Naive thymus-derived CD4-positive, alpha-beta T cell (primary cell): ENCODE results near the gene ABHD12. TPM values are rescaled to one million over a fixed set of nuclear protein-coding genes. Genes with fewer than 3 reads are reported as not detected.

ENCODE experiments used
- ATAC-seq: fragments of 150-1000 bp; cut with Tn5 transposase; 2 replicates; pipeline ENCODE4 v1.10.0; 2021; ENCODE audit warnings: mild to moderate bottlenecking, moderate library complexity
- CTCF ChIA-PET: fragments of 350-600 bp; sonication (Branson Sonifier 250); formaldehyde crosslinking; loops from one replicate; lab custom pipeline; 2021; ENCODE audit warnings: antibody characterized with exemption; lab: Charles Lee
- POLR2A ChIA-PET: fragments of 350-600 bp; sonication (Branson Sonifier 250); formaldehyde crosslinking; loops from one replicate; lab custom pipeline; 2021; ENCODE audit warnings: antibody characterized with exemption, inconsistent platforms; lab: Charles Lee
- DNase-seq, 9 donors: peaks; one replicate each; pipeline versions ENCODE4 v3.0.0 to v3.0.0-alpha.2; 2020 to 2022; ENCODE audit warnings: mixed read lengths in 1 of 9
- H3K27ac ChIP-seq: one replicate; pipeline ENCODE4 v1.7.0; 2013; ENCODE audit warnings: mild to moderate bottlenecking, low read depth, low read length, moderate library complexity
- H3K27me3 ChIP-seq, 2 donors: one replicate each; pipeline ENCODE4 v1.7.0; 2013; ENCODE audit warnings: low read length in 2 of 2, mild to moderate bottlenecking in 2 of 2, moderate library complexity in 2 of 2; ENCODE audit not compliant: control insufficient read depth in 2 of 2, insufficient read depth in 2 of 2
- H3K36me3 ChIP-seq, 3 experiments: 1 replicate in 2 of 3; 2 replicates in 1 of 3; pipeline ENCODE4 v1.7.0; 2013; ENCODE audit warnings: low read length in 3 of 3, mild to moderate bottlenecking in 3 of 3, moderate library complexity in 1 of 3; ENCODE audit not compliant: insufficient read depth in 3 of 3, control insufficient read depth in 2 of 3
- H3K4me1 ChIP-seq, 2 donors: one replicate each; pipeline ENCODE4 v1.7.0; 2013; ENCODE audit warnings: low read length in 2 of 2, mild to moderate bottlenecking in 2 of 2, moderate library complexity in 1 of 2; ENCODE audit not compliant: control insufficient read depth in 2 of 2, insufficient read depth in 2 of 2
- H3K4me3 ChIP-seq: 2 replicates; pipeline ENCODE4 v1.7.0; 2013; ENCODE audit warnings: mild to moderate bottlenecking, low read length
- H3K9me3 ChIP-seq, 3 experiments: 1 replicate in 2 of 3; 2 replicates in 1 of 3; pipeline ENCODE4 v1.7.0; 2013; ENCODE audit warnings: low read length in 3 of 3; ENCODE audit not compliant: control insufficient read depth in 2 of 3
- H3K27ac Mint-ChIP-seq, 9 donors: one replicate each; pipeline ENCODE4 v1.8.0; 2020 to 2022; ENCODE audit warnings: mixed read lengths in 9 of 9, mild to moderate bottlenecking in 8 of 9, moderate library complexity in 5 of 9, inconsistent platforms in 2 of 9
- H3K27me3 Mint-ChIP-seq, 5 donors: one replicate each; pipeline ENCODE4 v1.8.0; 2021 to 2022; ENCODE audit warnings: mixed read lengths in 5 of 5, mild to moderate bottlenecking in 1 of 5
- H3K36me3 Mint-ChIP-seq, 5 donors: one replicate each; pipeline ENCODE4 v1.8.0; 2020 to 2022; ENCODE audit warnings: mixed read lengths in 5 of 5, mild to moderate bottlenecking in 3 of 5, inconsistent platforms in 1 of 5
- H3K4me1 Mint-ChIP-seq, 7 donors: one replicate each; pipeline ENCODE4 v1.8.0; 2020 to 2022; ENCODE audit warnings: mixed read lengths in 7 of 7, mild to moderate bottlenecking in 3 of 7, inconsistent platforms in 1 of 7
- H3K4me3 Mint-ChIP-seq, 10 donors: one replicate each; pipeline ENCODE4 v1.8.0; 2020 to 2022; ENCODE audit warnings: mild to moderate bottlenecking in 10 of 10, mixed read lengths in 10 of 10, moderate library complexity in 6 of 10, inconsistent platforms in 2 of 10
- H3K9me3 Mint-ChIP-seq, 11 donors: one replicate each; pipeline ENCODE4 v1.8.0; 2020 to 2022; ENCODE audit warnings: mixed read lengths in 11 of 11, mild to moderate bottlenecking in 4 of 11, inconsistent platforms in 1 of 11, moderate library complexity in 1 of 11
- intact Hi-C, 2 donors: fragments of 100-400 bp; cut with micrococcal nuclease; formaldehyde crosslinking; loops; one replicate each; pipeline ENCODE4 v1.15.1; 2023
- polyA plus RNA-seq, 2 donors: library from polyadenylated mRNA; unstranded; fragments of 300-500 nt; fragmentation: Illumina TruSeq; gene quantifications; one replicate each; pipeline ENCODE4 v1.2.3, GENCODE V29; 2021
- total RNA-seq, 6 experiments: library from RNA in 5 of 6; stranded (reverse) in 5 of 6; gene quantifications; 1 replicate in 5 of 6; 2 replicates in 1 of 6; pipeline ENCODE4 v1.2.3 and lab custom pipeline; 2021 to 2026

ABHD12 gene
- total and polyA plus RNA-seq, 7 experiments from 2014 or later: 16.5 to 29.7 (median 24.1) TPM

DNA sequence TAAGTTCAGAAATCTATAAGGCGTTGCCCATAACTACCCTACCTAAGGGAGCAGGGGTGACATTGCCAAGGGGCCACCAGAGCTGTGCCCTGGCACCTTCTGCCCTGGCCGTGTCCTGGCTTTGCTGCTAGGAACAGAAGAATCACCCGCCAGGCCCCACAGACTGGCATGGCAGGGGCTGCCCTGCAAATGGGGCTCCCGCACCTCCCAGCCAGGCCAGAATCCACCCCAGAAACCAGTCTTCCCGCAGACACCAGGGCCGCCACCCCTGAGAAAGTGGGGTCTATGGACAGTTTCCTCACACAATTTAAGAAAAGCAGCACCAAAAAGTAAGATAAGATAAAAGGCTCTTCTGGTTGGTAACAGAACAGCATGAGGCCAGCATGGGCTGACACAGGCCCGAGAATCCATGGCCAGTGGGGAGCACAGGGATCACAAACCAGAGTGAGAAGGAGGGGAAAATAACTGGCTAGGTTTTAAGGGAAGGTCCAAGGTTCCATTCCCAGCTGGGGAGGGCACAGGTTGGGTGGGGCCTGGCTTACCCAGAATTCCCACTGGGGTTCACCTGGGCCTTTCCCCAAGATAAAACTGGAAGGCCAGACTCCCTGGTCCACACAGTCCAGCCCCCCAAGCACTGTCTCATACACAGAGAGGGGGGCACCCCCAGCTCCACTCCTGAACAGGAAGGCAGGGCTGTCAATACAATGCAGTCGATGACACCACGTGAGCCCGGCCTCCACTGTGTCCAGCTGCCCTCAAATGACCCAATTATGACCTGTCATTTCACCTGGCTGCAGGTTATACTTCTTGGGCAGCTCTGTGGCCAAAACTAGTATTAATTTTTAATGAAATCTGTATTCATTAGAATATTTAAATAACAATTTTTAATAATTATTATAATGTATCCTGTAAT is 83.4 kb downstream of the ABHD12 start:
- peaks cover 0 to 24% (median 0%) of the 10 kb centered on the region in 3 experiments for H3K36me3 ChIP-seq
- ATAC-seq (no peak), DNase-seq (no peak)
- Mint-ChIP-seq H3K4me1 (peaks cover 14 to 24% (median 19%) of the 10 kb centered on the region in 7 donors), H3K27me3 (no peaks in the 10 kb centered on the region), H3K36me3 (peaks cover 0 to 15% (median 3%) of the 10 kb centered on the region in 5 donors), H3K9me3 (peaks cover 0 to 2% (median 0%) of the 10 kb centered on the region in 11 donors), H3K27ac (peak overlapping the region in 5 of 9 donors; percentile 11 to 49 (median 22)), H3K4me3 (no peak overlapping the region)
- intact Hi-C loops: loop anchor here in 1 of 2 donors (1.0 kb wide), 1 partner anchor 84 kb away; no protein-coding TSS in a partner anchor
- no peaks in the 10 kb centered on the region for H3K27me3 ChIP-seq
- H3K9me3 ChIP-seq: no peaks in the 10 kb centered on the region
- no peak overlapping the region for H3K4me3 ChIP-seq
- H3K4me1 ChIP-seq: peaks cover 3 to 8% of the 10 kb centered on the region in 2 donors
- ChIA-PET POLR2A (interaction anchor here (0.8 kb wide), 1 partner anchor 248 kb away, joined by 4 read pairs; no protein-coding TSS in a partner anchor), CTCF (interaction anchor here (1.6 kb wide), 1 partner anchor 12 kb away, joined by 6 read pairs; no protein-coding TSS in a partner anchor)
- no peak overlapping the region for H3K27ac ChIP-seq

DNA sequence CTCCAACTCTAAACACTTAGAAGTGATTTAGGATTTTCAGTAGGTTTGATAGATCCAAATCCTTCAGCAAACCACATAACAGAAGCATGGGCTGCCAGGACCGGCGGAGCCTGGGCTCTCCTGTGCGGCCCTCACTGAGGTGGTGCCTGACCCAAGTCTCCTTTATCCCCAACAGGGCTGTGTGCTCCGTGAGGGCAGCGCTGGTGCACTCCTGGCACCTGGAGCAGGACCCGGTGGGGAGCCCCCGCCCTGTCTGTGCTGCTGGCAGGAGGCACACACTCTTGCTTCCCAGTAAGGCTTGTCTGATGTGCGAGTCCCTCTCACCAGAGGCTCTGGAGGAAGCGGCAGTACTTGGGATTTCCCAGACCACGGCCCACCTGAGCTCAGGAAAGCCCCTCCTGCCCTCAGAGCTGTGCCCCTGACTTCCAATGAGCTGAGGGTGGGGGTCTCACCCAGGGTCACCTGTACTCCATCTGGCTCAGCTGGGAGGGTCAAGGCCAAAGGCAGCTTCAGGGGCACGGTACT is 86.5 kb downstream of the ABHD12 start:
- no peaks in the 10 kb centered on the region for H3K4me1 ChIP-seq
- DNase-seq (no peak), ATAC-seq (no peak)
- Mint-ChIP-seq H3K27me3 (no peaks in the 10 kb centered on the region), H3K9me3 (no peaks in the 10 kb centered on the region), H3K27ac (no peak overlapping the region), H3K36me3 (peaks cover 0 to 13% (median 3%) of the 10 kb centered on the region in 5 donors), H3K4me3 (no peak overlapping the region), H3K4me1 (peaks cover 0 to under 1% (median 0%) of the 10 kb centered on the region in 7 donors)
- H3K4me3 ChIP-seq: no peak overlapping the region
- H3K27ac ChIP-seq: no peak overlapping the region
- ChIA-PET POLR2A (no interaction called here), CTCF (interaction anchor here (0.7 kb wide), 1 partner anchor 146 kb away, joined by 3 read pairs; no protein-coding TSS in a partner anchor)
- H3K27me3 ChIP-seq: no peaks in the 10 kb centered on the region
- H3K9me3 ChIP-seq: no peaks in the 10 kb centered on the region
- intact Hi-C loops: no loop called here
- peaks cover 0 to 43% (median 0%) of the 10 kb centered on the region in 3 experiments for H3K36me3 ChIP-seq

DNA sequence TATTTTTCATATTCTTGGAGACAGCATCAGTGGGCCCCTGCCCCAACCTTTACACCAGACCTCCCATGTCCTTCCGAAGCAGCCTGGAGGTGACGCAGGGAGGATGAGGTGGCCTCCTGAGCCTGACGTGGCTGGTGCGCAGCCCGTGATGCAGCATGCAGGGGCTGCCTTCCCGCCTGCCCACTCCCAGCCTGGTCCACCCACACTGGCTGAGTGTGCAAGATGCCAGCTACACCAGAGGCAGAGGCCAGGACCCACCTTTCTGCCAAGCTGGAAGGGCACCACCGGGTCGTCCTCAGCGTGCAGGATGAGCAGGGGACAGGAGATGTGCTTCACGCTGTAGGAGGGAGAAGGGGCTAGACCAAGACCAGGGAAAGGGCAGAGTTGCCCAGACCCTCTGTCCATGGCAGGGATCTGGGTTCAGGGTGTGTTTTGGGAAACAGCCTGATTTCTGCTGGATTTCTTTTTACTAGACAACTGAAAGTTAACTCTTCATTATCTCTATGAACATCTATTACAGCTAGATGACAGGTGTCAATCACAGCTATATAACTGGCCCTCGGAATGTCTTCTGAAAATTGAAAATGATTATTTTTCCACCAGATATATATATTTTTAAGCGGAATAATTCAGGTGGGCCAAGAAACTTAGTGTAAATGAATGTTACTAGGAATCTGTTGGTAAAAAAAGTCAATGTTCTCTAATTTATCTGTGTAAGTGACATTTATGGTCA is 87.2 kb downstream of the ABHD12 start:
- Histone ChIP-seq H3K36me3 (peaks cover 0 to 47% (median 0%) of the 10 kb centered on the region in 3 experiments), H3K4me3 (no peak overlapping the region), H3K9me3 (no peaks in the 10 kb centered on the region), H3K27ac (no peak overlapping the region), H3K27me3 (no peaks in the 10 kb centered on the region), H3K4me1 (no peaks in the 10 kb centered on the region)
- Mint-ChIP-seq H3K9me3 (no peaks in the 10 kb centered on the region), H3K4me3 (no peak overlapping the region), H3K27ac (peak overlapping the region in 2 of 9 donors; percentile 30 to 36), H3K36me3 (peaks cover 0 to 19% (median 3%) of the 10 kb centered on the region in 5 donors), H3K4me1 (no peaks in the 10 kb centered on the region), H3K27me3 (no peaks in the 10 kb centered on the region)
- intact Hi-C loops: no loop called here
- ATAC-seq (no peak), DNase-seq (no peak)
- POLR2A ChIA-PET: interaction anchor here (0.7 kb wide), 1 partner anchor 85 kb away, joined by 4 read pairs; no protein-coding TSS in a partner anchor
- CTCF ChIA-PET: no interaction called here

GRCh38 chr20:25302596-25302995 is 88.0 kb downstream of the ABHD12 start:
- no peak overlapping the region for H3K4me3 Mint-ChIP-seq
- H3K27ac Mint-ChIP-seq: peak overlapping the region in 1 of 9 donors; percentile 32
- peaks cover 0 to 45% (median 0%) of the 10 kb centered on the region in 3 experiments for H3K36me3 ChIP-seq
- DNase-seq (no peak), ATAC-seq (no peak)
- no peaks in the 10 kb centered on the region for H3K4me1 Mint-ChIP-seq
- H3K27me3 Mint-ChIP-seq: no peaks in the 10 kb centered on the region
- CTCF ChIA-PET: no interaction called here
- H3K36me3 Mint-ChIP-seq: peaks cover 0 to 22% (median 3%) of the 10 kb centered on the region in 5 donors
- no peaks in the 10 kb centered on the region for H3K9me3 Mint-ChIP-seq
- no peaks in the 10 kb centered on the region for H3K9me3 ChIP-seq
- H3K27ac ChIP-seq: no peak overlapping the region
- POLR2A ChIA-PET: no interaction called here
- no peaks in the 10 kb centered on the region for H3K4me1 ChIP-seq
- no peaks in the 10 kb centered on the region for H3K27me3 ChIP-seq
- H3K4me3 ChIP-seq: no peak overlapping the region
- intact Hi-C loops: no loop called here

DNA sequence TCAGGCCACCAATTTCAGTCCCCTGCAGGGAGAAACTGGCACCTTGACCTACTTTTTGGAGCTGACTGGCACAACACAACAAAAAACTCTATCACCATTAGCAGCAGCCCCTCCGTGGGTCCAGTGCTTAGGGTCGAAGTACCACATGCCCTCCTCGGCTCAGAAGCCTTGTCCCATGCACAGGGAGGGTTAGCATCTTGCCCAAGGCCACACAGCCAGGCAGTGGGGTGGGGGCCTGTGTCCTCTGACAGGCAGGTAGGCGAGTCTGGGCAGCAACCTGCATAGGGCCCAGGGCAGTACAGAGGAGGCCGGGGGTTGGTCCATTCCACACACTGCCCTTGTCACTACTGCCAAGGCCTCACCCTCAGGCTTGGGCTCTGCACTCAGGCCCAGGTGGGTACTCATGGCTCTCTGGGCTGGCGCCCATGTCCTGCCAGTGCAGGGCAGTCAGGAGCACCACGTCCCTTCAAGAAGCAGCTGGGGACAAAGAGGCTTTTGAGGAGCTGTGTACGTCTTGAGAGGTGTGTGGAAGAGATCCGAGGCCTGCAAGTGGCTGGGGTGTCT is 89.2 kb downstream of the ABHD12 start:
- CTCF ChIA-PET: no interaction called here
- peaks cover 0 to 14% (median 0%) of the 10 kb centered on the region in 5 donors for H3K36me3 Mint-ChIP-seq
- Histone ChIP-seq H3K27me3 (no peaks in the 10 kb centered on the region), H3K9me3 (no peaks in the 10 kb centered on the region), H3K4me3 (no peak overlapping the region), H3K27ac (no peak overlapping the region), H3K36me3 (peaks cover 0 to 57% (median 0%) of the 10 kb centered on the region in 3 experiments), H3K4me1 (no peaks in the 10 kb centered on the region)
- H3K4me1 Mint-ChIP-seq: peaks cover 0 to 3% (median 0%) of the 10 kb centered on the region in 7 donors
- DNase-seq: no peak
- H3K27me3 Mint-ChIP-seq: no peaks in the 10 kb centered on the region
- POLR2A ChIA-PET: no interaction called here
- H3K4me3 Mint-ChIP-seq: no peak overlapping the region
- ATAC-seq: no peak
- intact Hi-C loops: no loop called here
- peak overlapping the region in 4 of 9 donors; percentile 22 to 86 (median 54) for H3K27ac Mint-ChIP-seq
- H3K9me3 Mint-ChIP-seq: no peaks in the 10 kb centered on the region
